Measurements from ENCODE around the gene DIP2B. TPM values are rescaled to one million over a fixed set of nuclear protein-coding genes. Genes with fewer than 3 reads are reported as not detected.

The DIP2B gene
- polyA plus RNA-seq, 1 donor from 2014 or later = 44.0 TPM

GRCh38 chr12:50568338-50569091 lies 63.7 kb downstream of the DIP2B start:
- Histone ChIP-seq H3K27me3 (ENCODE audit: insufficient read depth, low read depth, low read length) (no peaks in the 10 kb centered on the region), H4K20me1 (ENCODE audit: insufficient read depth) (no peaks in the 10 kb centered on the region), H3K4me3 (ENCODE audit: low read length) (no peak overlapping the region), H3K36me3 (ENCODE audit: insufficient read depth, low read length) (no peaks in the 10 kb centered on the region), H3K9ac (ENCODE audit: low read length) (no peak overlapping the region), H3K4me2 (ENCODE audit: low read length) (no peak overlapping the region), H3K27ac (ENCODE audit: low read length) (no peak overlapping the region), H3F3A (ENCODE audit: insufficient read depth, low read length, poor library complexity, severe bottlenecking) (no peaks in the 10 kb centered on the region), H2AFZ (ENCODE audit: low read depth, low read length) (no peak overlapping the region), H3K9me2 (ENCODE audit: insufficient read depth, low read length) (no peaks in the 10 kb centered on the region), H3K79me2 (replicated peaks; ENCODE audit: insufficient read depth, low read length) (peaks cover 29% of the 10 kb centered on the region), H3K9me3 (ENCODE audit: low read length) (no peaks in the 10 kb centered on the region)
- TF ChIP-seq CTCF (IDR thresholded peaks at IDR 0.05; ENCODE audit: poor library complexity, severe bottlenecking) (no peak), TAF1 (IDR thresholded peaks at IDR 0.05; ENCODE audit: low read depth) (no peak), RAD21 (conservative IDR thresholded peaks at IDR 0.05) (no peak), SMC3 (conservative IDR thresholded peaks at IDR 0.05; ENCODE audit: poor library complexity) (no peak), REST (IDR thresholded peaks at IDR 0.05; ENCODE audit: borderline replicate concordance) (no peak), EP300 (conservative IDR thresholded peaks at IDR 0.05; ENCODE audit: poor library complexity, severe bottlenecking) (no peak), MXI1 (conservative IDR thresholded peaks at IDR 0.05; ENCODE audit: poor library complexity, severe bottlenecking) (no peak), EZH2 (IDR thresholded peaks at IDR 0.05; ENCODE audit: borderline replicate concordance, insufficient read depth, low read length, poor library complexity, severe bottlenecking) (no peak), POLR2AphosphoS5 (IDR thresholded peaks at IDR 0.05) (no peak)

- Histone ChIP-seq H3K9me2 (ENCODE audit: insufficient read depth, low read length) (no peaks in the 10 kb centered on the region), H3K27me3 (ENCODE audit: insufficient read depth, low read depth, low read length) (no peaks in the 10 kb centered on the region), H2AFZ (ENCODE audit: low read depth, low read length) (no peak overlapping the region), H3K36me3 (ENCODE audit: insufficient read depth, low read length) (no peaks in the 10 kb centered on the region), H3K4me3 (ENCODE audit: low read length) (no peak overlapping the region), H4K20me1 (ENCODE audit: insufficient read depth) (no peaks in the 10 kb centered on the region), H3K9me3 (ENCODE audit: low read length) (no peaks in the 10 kb centered on the region), H3K27ac (ENCODE audit: low read length) (no peak overlapping the region), H3K9ac (ENCODE audit: low read length) (no peak overlapping the region), H3F3A (ENCODE audit: insufficient read depth, low read length, poor library complexity, severe bottlenecking) (no peaks in the 10 kb centered on the region), H3K4me2 (ENCODE audit: low read length) (no peak overlapping the region), H3K79me2 (replicated peaks; ENCODE audit: insufficient read depth, low read length) (peaks cover 34% of the 10 kb centered on the region)
- no peak for TF ChIP-seq REST (IDR thresholded peaks at IDR 0.05; ENCODE audit: borderline replicate concordance)
- no peak for TF ChIP-seq EP300 (conservative IDR thresholded peaks at IDR 0.05; ENCODE audit: poor library complexity, severe bottlenecking)
- TF ChIP-seq EZH2 (IDR thresholded peaks at IDR 0.05; ENCODE audit: borderline replicate concordance, insufficient read depth, low read length, poor library complexity, severe bottlenecking) = no peak
- TF ChIP-seq TAF1 (IDR thresholded peaks at IDR 0.05; ENCODE audit: low read depth) = no peak
- TF ChIP-seq MXI1 (conservative IDR thresholded peaks at IDR 0.05; ENCODE audit: poor library complexity, severe bottlenecking) = no peak
- no peak for TF ChIP-seq RAD21 (conservative IDR thresholded peaks at IDR 0.05)
- TF ChIP-seq POLR2AphosphoS5 (IDR thresholded peaks at IDR 0.05) = no peak
- no peak for TF ChIP-seq SMC3 (conservative IDR thresholded peaks at IDR 0.05; ENCODE audit: poor library complexity)
- no peak for TF ChIP-seq CTCF (IDR thresholded peaks at IDR 0.05; ENCODE audit: poor library complexity, severe bottlenecking)
Measured at GRCh38 chr12:50569321-50569720, 64.5 kb downstream of the DIP2B start.

Measured in neural cell (in vitro differentiated cells).